Measurements from ENCODE around the gene TRIM50. TPM values are rescaled to one million over a fixed set of nuclear protein-coding genes. Genes with fewer than 3 reads are reported as not detected.
"Not testable (repeated sequence)": the region's sequence is repeated elsewhere in the genome, so short reads cannot be mapped to it uniquely, and the experiment has no call there.

The TRIM50 gene
- total RNA-seq, 1 donor: not detected

- Histone ChIP-seq H3K27me3 (ENCODE audit: insufficient read depth, low read length) (peaks cover 17% of the 10 kb centered on the region), H4K20me1 (ENCODE audit: insufficient read depth, low read length) (no peaks in the 10 kb centered on the region), H3K79me2 (ENCODE audit: insufficient read depth, low read length) (no peaks in the 10 kb centered on the region), H3K27ac (ENCODE audit: low read depth, low read length) (no peak overlapping the region), H3K4me1 (ENCODE audit: insufficient read depth, low read length) (peaks cover 2% of the 10 kb centered on the region), H3K36me3 (ENCODE audit: insufficient read depth, low read length) (no peaks in the 10 kb centered on the region), H3K4me2 (ENCODE audit: insufficient read depth, low read length) (no peak overlapping the region), H3K9me3 (ENCODE audit: low read depth, low read length) (no peaks in the 10 kb centered on the region), H2AFZ (ENCODE audit: low read length) (no peak overlapping the region), H3K4me3 (ENCODE audit: insufficient read depth, low read length) (no peak overlapping the region)
- no peak for TF ChIP-seq CTCF (IDR thresholded peaks at IDR 0.05; ENCODE audit: extremely low read depth, low read depth, low read length)
- DNase-seq (ENCODE audit: insufficient read length, low spot score, missing footprints): peak; percentile 75
These were observed 35.5 kb upstream of the TRIM50 start for GRCh38 chr7:73363225-73364005.

- not testable (repeated sequence) for H2AFZ ChIP-seq (ENCODE audit: low read length); H3K79me2 ChIP-seq (ENCODE audit: insufficient read depth, low read length); H3K36me3 ChIP-seq (ENCODE audit: insufficient read depth, low read length); H4K20me1 ChIP-seq (ENCODE audit: insufficient read depth, low read length); H3K4me1 ChIP-seq (ENCODE audit: insufficient read depth, low read length); H3K27ac ChIP-seq (ENCODE audit: low read depth, low read length); H3K9me3 ChIP-seq (ENCODE audit: low read depth, low read length); H3K4me3 ChIP-seq (ENCODE audit: insufficient read depth, low read length); DNase-seq (ENCODE audit: insufficient read length, low spot score, missing footprints); H3K4me2 ChIP-seq (ENCODE audit: insufficient read depth, low read length)
- peaks cover 19% of the 10 kb centered on the region for H3K27me3 ChIP-seq (ENCODE audit: insufficient read depth, low read length)
These were observed 32.7 kb upstream of the TRIM50 start for GRCh38 chr7:73360590-73360989.

GRCh38 chr7:73359746-73360375 is 32.0 kb upstream of the TRIM50 start:
- TF ChIP-seq CTCF (IDR thresholded peaks at IDR 0.05; ENCODE audit: extremely low read depth, low read depth, low read length): no peak
- H3K4me2 ChIP-seq (ENCODE audit: insufficient read depth, low read length): no peak overlapping the region
- no peaks in the 10 kb centered on the region for H4K20me1 ChIP-seq (ENCODE audit: insufficient read depth, low read length)
- no peaks in the 10 kb centered on the region for H3K79me2 ChIP-seq (ENCODE audit: insufficient read depth, low read length)
- no peaks in the 10 kb centered on the region for H3K9me3 ChIP-seq (ENCODE audit: low read depth, low read length)
- no peak overlapping the region for H2AFZ ChIP-seq (ENCODE audit: low read length)
- H3K4me1 ChIP-seq (ENCODE audit: insufficient read depth, low read length): peaks cover 8% of the 10 kb centered on the region
- no peak overlapping the region for H3K27ac ChIP-seq (ENCODE audit: low read depth, low read length)
- peaks cover 19% of the 10 kb centered on the region for H3K27me3 ChIP-seq (ENCODE audit: insufficient read depth, low read length)
- peak; percentile 13 for DNase-seq (ENCODE audit: insufficient read length, low spot score, missing footprints)
- no peaks in the 10 kb centered on the region for H3K36me3 ChIP-seq (ENCODE audit: insufficient read depth, low read length)
- H3K4me3 ChIP-seq (ENCODE audit: insufficient read depth, low read length): no peak overlapping the region

GRCh38 chr7:73359306-73359705 is 31.4 kb upstream of the TRIM50 start:
- TF ChIP-seq CTCF (IDR thresholded peaks at IDR 0.05; ENCODE audit: extremely low read depth, low read depth, low read length): no peak
- DNase-seq (ENCODE audit: insufficient read length, low spot score, missing footprints): peak; percentile 15
- Histone ChIP-seq H3K79me2 (ENCODE audit: insufficient read depth, low read length) (no peaks in the 10 kb centered on the region), H3K27ac (ENCODE audit: low read depth, low read length) (no peak overlapping the region), H2AFZ (ENCODE audit: low read length) (no peak overlapping the region), H3K9me3 (ENCODE audit: low read depth, low read length) (no peaks in the 10 kb centered on the region), H3K36me3 (ENCODE audit: insufficient read depth, low read length) (no peaks in the 10 kb centered on the region), H3K4me3 (ENCODE audit: insufficient read depth, low read length) (no peak overlapping the region), H3K4me1 (ENCODE audit: insufficient read depth, low read length) (peaks cover 8% of the 10 kb centered on the region), H4K20me1 (ENCODE audit: insufficient read depth, low read length) (no peaks in the 10 kb centered on the region), H3K4me2 (ENCODE audit: insufficient read depth, low read length) (no peak overlapping the region), H3K27me3 (ENCODE audit: insufficient read depth, low read length) (peaks cover 16% of the 10 kb centered on the region)
